ENCODE data around the gene L3MBTL4. TPM values are rescaled to one million over a fixed set of nuclear protein-coding genes. Genes with fewer than 3 reads are reported as not detected.

The L3MBTL4 gene
- total RNA-seq, 1 experiment from 2014 or later, result not detected

GRCh38 chr18:6211174-6211504, 203.6 kb downstream of the L3MBTL4 start:
- Histone ChIP-seq H3K36me3 (ENCODE audit: insufficient read depth, low read length, poor library complexity, severe bottlenecking) (no peaks in the 10 kb centered on the region), H3K27me3 (replicated peaks; ENCODE audit: insufficient read depth, low read depth, low read length, poor library complexity) (no peaks in the 10 kb centered on the region), H3K9me3 (ENCODE audit: low read depth, low read length, poor library complexity, severe bottlenecking) (peaks cover 29% of the 10 kb centered on the region), H3K4me3 (ENCODE audit: low read depth, low read length, poor library complexity, severe bottlenecking) (no peak overlapping the region), H3K27ac (ENCODE audit: low read depth, low read length, poor library complexity, severe bottlenecking) (no peak overlapping the region), H3K4me1 (ENCODE audit: insufficient read depth, low read length, poor library complexity, severe bottlenecking) (no peaks in the 10 kb centered on the region)
- ChIA-PET POLR2A (ENCODE audit: low non-redundant PET) (no interaction called here), CTCF (no interaction called here)
- BruUV-seq (replicated peaks), result no TSS peak
- no peak for TF ChIP-seq EZH2 (IDR thresholded peaks at IDR 0.05; ENCODE audit: borderline replicate concordance, low read depth, low read length, poor library complexity, severe bottlenecking)
- TF ChIP-seq CTCF (conservative IDR thresholded peaks at IDR 0.05; ENCODE audit: low read depth, low read length), result no peak
- no peak for DNase-seq (ENCODE audit: low spot score)
- intact Hi-C loops (cut with micrococcal nuclease; ENCODE audit: unreplicated experiment), result no loop called here

GRCh38 chr18:6210349-6211173, 204.2 kb downstream of the L3MBTL4 start:
- no peaks in the 10 kb centered on the region for H3K27me3 ChIP-seq (replicated peaks; ENCODE audit: insufficient read depth, low read depth, low read length, poor library complexity)
- peaks cover 33% of the 10 kb centered on the region for H3K9me3 ChIP-seq (ENCODE audit: low read depth, low read length, poor library complexity, severe bottlenecking)
- POLR2A ChIA-PET (ENCODE audit: low non-redundant PET), result no interaction called here
- CTCF ChIA-PET, result no interaction called here
- intact Hi-C loops (cut with micrococcal nuclease; ENCODE audit: unreplicated experiment), result no loop called here
- H3K27ac ChIP-seq (ENCODE audit: low read depth, low read length, poor library complexity, severe bottlenecking), result no peak overlapping the region
- H3K4me3 ChIP-seq (ENCODE audit: low read depth, low read length, poor library complexity, severe bottlenecking), result no peak overlapping the region
- TF ChIP-seq EZH2 (IDR thresholded peaks at IDR 0.05; ENCODE audit: borderline replicate concordance, low read depth, low read length, poor library complexity, severe bottlenecking) (no peak), CTCF (conservative IDR thresholded peaks at IDR 0.05; ENCODE audit: low read depth, low read length) (no peak)
- no TSS peak for BruUV-seq (replicated peaks)
- H3K36me3 ChIP-seq (ENCODE audit: insufficient read depth, low read length, poor library complexity, severe bottlenecking), result no peaks in the 10 kb centered on the region
- DNase-seq (ENCODE audit: low spot score), result no peak
- H3K4me1 ChIP-seq (ENCODE audit: insufficient read depth, low read length, poor library complexity, severe bottlenecking), result no peaks in the 10 kb centered on the region

GRCh38 chr18:6207941-6208340, 206.8 kb downstream of the L3MBTL4 start:
- no peak for DNase-seq (ENCODE audit: low spot score)
- ChIA-PET POLR2A (ENCODE audit: low non-redundant PET) (no interaction called here), CTCF (no interaction called here)
- Histone ChIP-seq H3K4me3 (ENCODE audit: low read depth, low read length, poor library complexity, severe bottlenecking) (no peak overlapping the region), H3K9me3 (ENCODE audit: low read depth, low read length, poor library complexity, severe bottlenecking) (peaks cover 26% of the 10 kb centered on the region), H3K27me3 (replicated peaks; ENCODE audit: insufficient read depth, low read depth, low read length, poor library complexity) (no peaks in the 10 kb centered on the region), H3K4me1 (ENCODE audit: insufficient read depth, low read length, poor library complexity, severe bottlenecking) (no peaks in the 10 kb centered on the region), H3K36me3 (ENCODE audit: insufficient read depth, low read length, poor library complexity, severe bottlenecking) (no peaks in the 10 kb centered on the region), H3K27ac (ENCODE audit: low read depth, low read length, poor library complexity, severe bottlenecking) (no peak overlapping the region)
- intact Hi-C loops (cut with micrococcal nuclease; ENCODE audit: unreplicated experiment), result no loop called here
- TF ChIP-seq CTCF (conservative IDR thresholded peaks at IDR 0.05; ENCODE audit: low read depth, low read length) (no peak), EZH2 (IDR thresholded peaks at IDR 0.05; ENCODE audit: borderline replicate concordance, low read depth, low read length, poor library complexity, severe bottlenecking) (no peak)
- BruUV-seq (replicated peaks), result no TSS peak
